AG10803 (cell line): Measurements from ENCODE around the gene MRPL58.
"Not testable (repeated sequence)": the region's sequence is repeated elsewhere in the genome, so short reads cannot be mapped to it uniquely, and the experiment has no call there.

Experiments used
- DNase-seq: peaks from one replicate; pipeline ENCODE4 v3.0.0; 2010; ENCODE audit warnings: low read depth
- H3K4me3 ChIP-seq: 2 replicates; pipeline ENCODE4 v1.5.1; 2011; ENCODE audit warnings: mild to moderate bottlenecking, low read length, control low read depth
- CTCF ChIP-seq: conservative IDR thresholded peaks from 2 replicates; pipeline ENCODE4 v1.5.1; 2011; ENCODE audit warnings: mild to moderate bottlenecking, low read length, control low read depth, inconsistent platforms

Gene MRPL58

GRCh38 chr17:74979408-74980146 is 32.9 kb upstream of the MRPL58 start:
- H3K4me3 ChIP-seq, result no peak overlapping the region
- DNase-seq, result no peak
- no peak for TF ChIP-seq CTCF

- DNase-seq, result no peak
- TF ChIP-seq CTCF, result no peak
- peak overlapping the region; percentile 80 for H3K4me3 ChIP-seq
Observed at GRCh38 chr17:74981318-74981978, 31.0 kb upstream of the MRPL58 start.

- DNase-seq, result peak; percentile 56
- H3K4me3 ChIP-seq, result peak overlapping the region; percentile 80
- TF ChIP-seq CTCF, result peak; percentile 6; the same call in 1 of the 2 replicates
Observed at GRCh38 chr17:74981979-74982662, 30.3 kb upstream of the MRPL58 start.

GRCh38 chr17:74982663-74983313 is 29.7 kb upstream of the MRPL58 start:
- H3K4me3 ChIP-seq, result peak overlapping the region; percentile 80
- not testable (repeated sequence) for DNase-seq

GRCh38 chr17:74986206-74986576 is 26.3 kb upstream of the MRPL58 start:
- no peak overlapping the region for H3K4me3 ChIP-seq
- no peak for TF ChIP-seq CTCF
- no peak for DNase-seq

- no peak for TF ChIP-seq CTCF
- peak within 1 kb of the TSS; percentile 91 for H3K4me3 ChIP-seq
- peak; percentile 90 for DNase-seq
Observed at GRCh38 chr17:74987418-74987908, 25.0 kb upstream of the MRPL58 start, which contains the start of gene CDR2L. CDR2L (plus strand) TSS chr17:74987632; CDS start chr17:74988044, 412 bp downstream.
